Measurements from ENCODE around the gene ZDHHC12.

DNA sequence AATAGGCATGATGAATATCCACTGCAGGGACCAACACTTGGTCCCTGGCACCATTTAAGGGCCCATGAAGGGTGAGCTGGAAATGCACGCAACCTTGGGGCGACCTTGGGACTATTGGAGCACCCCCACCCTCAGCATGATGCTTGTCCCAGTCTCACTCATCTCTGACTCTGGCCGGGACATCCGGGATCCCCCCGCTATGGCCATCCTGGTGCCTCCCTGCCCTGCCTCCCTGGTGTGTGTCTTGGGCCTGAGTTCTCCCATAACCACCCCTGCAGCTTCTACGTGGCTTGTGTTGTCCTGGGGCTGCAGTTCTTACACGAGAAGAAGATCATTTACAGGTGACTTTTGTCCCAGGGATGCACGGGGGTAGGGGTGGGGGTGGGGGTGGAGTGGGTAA lies 5.9 kb downstream of the ZDHHC12 start:
- TF ChIP-seq, protein P1, sequence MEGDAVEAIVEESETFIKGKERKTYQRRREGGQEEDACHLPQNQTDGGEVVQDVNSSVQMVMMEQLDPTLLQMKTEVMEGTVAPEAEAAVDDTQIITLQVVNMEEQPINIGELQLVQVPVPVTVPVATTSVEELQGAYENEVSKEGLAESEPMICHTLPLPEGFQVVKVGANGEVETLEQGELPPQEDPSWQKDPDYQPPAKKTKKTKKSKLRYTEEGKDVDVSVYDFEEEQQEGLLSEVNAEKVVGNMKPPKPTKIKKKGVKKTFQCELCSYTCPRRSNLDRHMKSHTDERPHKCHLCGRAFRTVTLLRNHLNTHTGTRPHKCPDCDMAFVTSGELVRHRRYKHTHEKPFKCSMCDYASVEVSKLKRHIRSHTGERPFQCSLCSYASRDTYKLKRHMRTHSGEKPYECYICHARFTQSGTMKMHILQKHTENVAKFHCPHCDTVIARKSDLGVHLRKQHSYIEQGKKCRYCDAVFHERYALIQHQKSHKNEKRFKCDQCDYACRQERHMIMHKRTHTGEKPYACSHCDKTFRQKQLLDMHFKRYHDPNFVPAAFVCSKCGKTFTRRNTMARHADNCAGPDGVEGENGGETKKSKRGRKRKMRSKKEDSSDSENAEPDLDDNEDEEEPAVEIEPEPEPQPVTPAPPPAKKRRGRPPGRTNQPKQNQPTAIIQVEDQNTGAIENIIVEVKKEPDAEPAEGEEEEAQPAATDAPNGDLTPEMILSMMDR (IDR thresholded peaks at IDR 0.05), result no peak
- no peak for TF ChIP-seq ZFP36 (IDR thresholded peaks at IDR 0.05; ENCODE audit: borderline replicate concordance, partially characterized antibody)
